OCI-LY1 (cell line): ENCODE measurements around the gene EPYC.

ENCODE experiments used
- H2AFZ ChIP-seq: fragments of 200-600 bp; sonication (generic), shearing (Covaris generic); 2 replicates; pipeline ENCODE4 v1.6.0; 2014; ENCODE audit warnings: antibody characterized with exemption, mild to moderate bottlenecking, low read length
- H3F3A ChIP-seq: fragments of 200-600 bp; sonication (generic), shearing (Covaris generic); 2 replicates; pipeline ENCODE4 v1.6.0; 2014; ENCODE audit warnings: mild to moderate bottlenecking, antibody characterized with exemption, low read length, moderate library complexity; ENCODE audit not compliant: insufficient read depth
- H3K27ac ChIP-seq: fragments of 200-600 bp; sonication (generic); 2 replicates; pipeline ENCODE4 v1.5.1; 2014; ENCODE audit warnings: low read length, mixed run types, mild to moderate bottlenecking, low read depth; ENCODE audit not compliant: poor library complexity, severe bottlenecking
- H3K27me3 ChIP-seq: fragments of 200-600 bp; sonication (generic); 2 replicates; pipeline ENCODE4 v1.6.0; 2014; ENCODE audit warnings: antibody characterized with exemption, mild to moderate bottlenecking, low read length, moderate library complexity; ENCODE audit not compliant: insufficient read depth
- H3K36me3 ChIP-seq: fragments of 200-600 bp; sonication (generic); 2 replicates; pipeline ENCODE4 v1.6.1; 2014; ENCODE audit warnings: mild to moderate bottlenecking, antibody characterized with exemption, low read length, moderate library complexity, mixed read lengths; ENCODE audit not compliant: insufficient read depth
- H3K4me1 ChIP-seq: fragments of 200-600 bp; sonication (generic); 2 replicates; pipeline ENCODE4 v1.5.1; 2014; ENCODE audit warnings: mild to moderate bottlenecking, low read length, moderate library complexity; ENCODE audit not compliant: insufficient read depth, severe bottlenecking
- H3K4me2 ChIP-seq: fragments of 200-600 bp; sonication (generic), shearing (Covaris generic); 2 replicates; pipeline ENCODE4 v1.6.1; 2014; ENCODE audit warnings: low read length
- H3K4me3 ChIP-seq: fragments of 200-600 bp; sonication (generic); 2 replicates; pipeline ENCODE4 v1.5.1; 2014; ENCODE audit warnings: low read length, low read depth, mild to moderate bottlenecking, mixed read lengths; ENCODE audit not compliant: poor library complexity, severe bottlenecking
- H3K79me2 ChIP-seq: fragments of 200-600 bp; shearing (Covaris generic); 2 replicates; pipeline ENCODE4 v1.6.1; 2016; ENCODE audit warnings: mixed run types, low read length, mixed read lengths; ENCODE audit not compliant: insufficient read depth
- H3K9ac ChIP-seq: fragments of 200-600 bp; sonication (generic), shearing (Covaris generic); 2 replicates; pipeline ENCODE4 v1.6.1; 2014; ENCODE audit warnings: mild to moderate bottlenecking, low read length, mixed read lengths
- H3K9me2 ChIP-seq: fragments of 200-600 bp; sonication (generic), shearing (Covaris generic); 2 replicates; pipeline ENCODE4 v1.6.1; 2014; ENCODE audit warnings: low read depth, mild to moderate bottlenecking, low read length, mixed read lengths
- H3K9me3 ChIP-seq: fragments of 200-600 bp; shearing (Covaris generic); 2 replicates; pipeline ENCODE4 v1.6.1; 2014; ENCODE audit warnings: low read length, mixed read lengths
- H4K20me1 ChIP-seq: fragments of 200-600 bp; sonication (generic), shearing (Covaris generic); 2 replicates; pipeline ENCODE4 v1.6.0; 2016; ENCODE audit warnings: mild to moderate bottlenecking, low read length; ENCODE audit not compliant: insufficient read depth
- CTCF ChIP-seq: fragments of 200-600 bp; sonication (generic), shearing (Covaris generic); IDR thresholded peaks from 2 replicates; pipeline ENCODE4 v1.5.1; 2017; ENCODE audit warnings: mild to moderate bottlenecking, antibody characterized with exemption, low read length, moderate library complexity, mixed read lengths
- EZH2 ChIP-seq: fragments of 200-600 bp; sonication (generic), shearing (Covaris generic); IDR thresholded peaks from 2 replicates; pipeline ENCODE4 v1.8.0; 2017; ENCODE audit warnings: borderline replicate concordance, mixed run types, mild to moderate bottlenecking, antibody characterized with exemption, low read length, moderate library complexity, mixed read lengths

EPYC gene

GRCh38 chr12:90984114-90984513, 20.7 kb downstream of the EPYC start:
- Histone ChIP-seq H3K4me2 (no peak overlapping the region), H2AFZ (no peak overlapping the region), H3F3A (no peaks in the 10 kb centered on the region), H3K4me3 (no peak overlapping the region), H3K9me3 (no peaks in the 10 kb centered on the region), H3K9ac (no peak overlapping the region), H3K9me2 (no peaks in the 10 kb centered on the region), H3K4me1 (no peaks in the 10 kb centered on the region), H3K27ac (no peak overlapping the region), H4K20me1 (no peaks in the 10 kb centered on the region), H3K27me3 (no peaks in the 10 kb centered on the region), H3K79me2 (no peaks in the 10 kb centered on the region), H3K36me3 (no peaks in the 10 kb centered on the region)
- TF ChIP-seq EZH2 (no peak), CTCF (no peak)

- no peaks in the 10 kb centered on the region for H3K79me2 ChIP-seq
- H3K4me1 ChIP-seq, result no peaks in the 10 kb centered on the region
- H3K4me2 ChIP-seq, result no peak overlapping the region
- H3K9me2 ChIP-seq, result no peaks in the 10 kb centered on the region
- H3K4me3 ChIP-seq, result no peak overlapping the region
- H3K27ac ChIP-seq, result no peak overlapping the region
- H4K20me1 ChIP-seq, result no peaks in the 10 kb centered on the region
- H3K27me3 ChIP-seq, result no peaks in the 10 kb centered on the region
- H3F3A ChIP-seq, result no peaks in the 10 kb centered on the region
- no peak overlapping the region for H2AFZ ChIP-seq
- H3K36me3 ChIP-seq, result no peaks in the 10 kb centered on the region
- H3K9ac ChIP-seq, result no peak overlapping the region
- TF ChIP-seq CTCF (no peak), EZH2 (no peak)
- no peaks in the 10 kb centered on the region for H3K9me3 ChIP-seq
These were observed 22.6 kb downstream of the EPYC start for GRCh38 chr12:90982170-90982569.

- H3K4me1 ChIP-seq, result no peaks in the 10 kb centered on the region
- H3K36me3 ChIP-seq, result no peaks in the 10 kb centered on the region
- no peaks in the 10 kb centered on the region for H3K79me2 ChIP-seq
- no peak for TF ChIP-seq EZH2
- no peak for TF ChIP-seq CTCF
- no peak overlapping the region for H2AFZ ChIP-seq
- no peak overlapping the region for H3K4me3 ChIP-seq
- no peaks in the 10 kb centered on the region for H4K20me1 ChIP-seq
- H3K9ac ChIP-seq, result no peak overlapping the region
- no peaks in the 10 kb centered on the region for H3K9me3 ChIP-seq
- H3K9me2 ChIP-seq, result no peaks in the 10 kb centered on the region
- no peaks in the 10 kb centered on the region for H3F3A ChIP-seq
- H3K27me3 ChIP-seq, result no peaks in the 10 kb centered on the region
- no peak overlapping the region for H3K27ac ChIP-seq
- no peak overlapping the region for H3K4me2 ChIP-seq
These were observed 24.8 kb downstream of the EPYC start for GRCh38 chr12:90979951-90980350.
